Gastrocnemius medialis (tissue), 4 donors: ENCODE measurements around the gene CYLD.

Source experiments
- CTCF ChIP-seq, 5 experiments: fragments of 450-650 bp in 3 of 5; fragments of 200-600 bp in 2 of 5; sonication (generic) in 2 of 5; IDR thresholded peaks in 4 of 5; conservative IDR thresholded peaks in 1 of 5; 1 replicate in 4 of 5; 2 replicates in 1 of 5; pipeline ENCODE4 v1.5.1; 2016 to 2019; ENCODE audit warnings: antibody characterized with exemption in 5 of 5, mild to moderate bottlenecking in 3 of 5, moderate library complexity in 3 of 5
- POLR2A ChIP-seq, 2 donors: fragments of 450-650 bp; IDR thresholded peaks; one replicate each; pipeline ENCODE4 v1.6.1; 2017; ENCODE audit warnings: antibody characterized with exemption in 2 of 2, mild to moderate bottlenecking in 2 of 2, moderate library complexity in 2 of 2

- no peak for TF ChIP-seq CTCF (IDR thresholded peaks at IDR 0.05 in 4 of 5, conservative IDR thresholded peaks at IDR 0.05 in 1 of 5)
- no peak for TF ChIP-seq POLR2A (IDR thresholded peaks at IDR 0.05)
These were observed 76.5 kb downstream of the CYLD start for GRCh38 chr16:50818380-50818779.
